Neutrophil (primary cell): ENCODE results near the gene EMILIN2.

Experiments used
- H3K27ac ChIP-seq: fragments of 200-600 bp; sonication (generic); 2 replicates; pipeline ENCODE4 v1.5.1; 2016; ENCODE audit warnings: mild to moderate bottlenecking, moderate library complexity
- H3K27me3 ChIP-seq: fragments of 200-600 bp; sonication (generic); 2 replicates; pipeline ENCODE4 v1.6.0; 2016; ENCODE audit warnings: mild to moderate bottlenecking
- H3K36me3 ChIP-seq: fragments of 200-600 bp; sonication (generic); 2 replicates; pipeline ENCODE4 v1.5.1; 2017
- H3K4me1 ChIP-seq, 2 experiments: fragments of 200-600 bp in 1 of 2; sonication (generic) in 1 of 2; 1 replicate in 1 of 2; 2 replicates in 1 of 2; pipeline versions ENCODE4 v1.5.1 to v1.6.1; 2013 to 2016; ENCODE audit warnings: low read depth in 1 of 2, low read length in 1 of 2, mild to moderate bottlenecking in 1 of 2, moderate library complexity in 1 of 2; ENCODE audit not compliant: control insufficient read depth in 1 of 2, insufficient read depth in 1 of 2
- H3K4me3 ChIP-seq, 2 experiments: fragments of 200-600 bp in 1 of 2; sonication (generic) in 1 of 2; 1 replicate in 1 of 2; 2 replicates in 1 of 2; pipeline ENCODE4 v1.5.1; 2013 to 2016; ENCODE audit warnings: low read depth in 1 of 2, low read length in 1 of 2, mild to moderate bottlenecking in 1 of 2, moderate library complexity in 1 of 2
- H3K9me3 ChIP-seq: fragments of 200-600 bp; sonication (generic); 2 replicates; pipeline ENCODE4 v1.5.1; 2016
- TF ChIP-seq, protein P1 (sequence below): fragments of 200-600 bp; sonication (generic); IDR thresholded peaks from 2 replicates; pipeline ENCODE4 v1.5.1; 2016; ENCODE audit warnings: antibody characterized with exemption

The EMILIN2 gene

DNA sequence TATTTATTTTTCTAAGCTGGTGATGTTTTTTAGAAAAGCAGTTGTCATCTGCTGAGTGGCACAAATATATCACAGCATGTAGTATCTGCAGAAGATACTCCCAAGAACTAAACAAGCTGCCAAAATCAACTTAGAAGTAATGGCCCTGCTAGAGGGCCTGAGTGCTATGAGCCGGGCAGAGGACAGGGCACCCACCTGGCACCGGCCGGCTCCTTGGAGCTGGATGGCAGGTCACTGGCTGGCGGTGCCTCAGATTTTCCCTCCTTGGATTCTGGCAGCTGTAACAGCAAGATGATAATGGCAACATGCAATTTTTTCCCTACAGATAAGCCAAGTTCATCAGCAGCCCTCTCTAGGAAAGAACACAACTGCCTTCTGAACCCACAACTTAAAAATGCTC is 79.7 kb downstream of the EMILIN2 start:
- Histone ChIP-seq H3K27me3 (no peaks in the 10 kb centered on the region), H3K27ac (no peak overlapping the region), H3K36me3 (peaks cover 100% of the 10 kb centered on the region), H3K9me3 (no peaks in the 10 kb centered on the region), H3K4me1 (no peaks in the 10 kb centered on the region), H3K4me3 (no peak overlapping the region)
- TF ChIP-seq, protein P1, sequence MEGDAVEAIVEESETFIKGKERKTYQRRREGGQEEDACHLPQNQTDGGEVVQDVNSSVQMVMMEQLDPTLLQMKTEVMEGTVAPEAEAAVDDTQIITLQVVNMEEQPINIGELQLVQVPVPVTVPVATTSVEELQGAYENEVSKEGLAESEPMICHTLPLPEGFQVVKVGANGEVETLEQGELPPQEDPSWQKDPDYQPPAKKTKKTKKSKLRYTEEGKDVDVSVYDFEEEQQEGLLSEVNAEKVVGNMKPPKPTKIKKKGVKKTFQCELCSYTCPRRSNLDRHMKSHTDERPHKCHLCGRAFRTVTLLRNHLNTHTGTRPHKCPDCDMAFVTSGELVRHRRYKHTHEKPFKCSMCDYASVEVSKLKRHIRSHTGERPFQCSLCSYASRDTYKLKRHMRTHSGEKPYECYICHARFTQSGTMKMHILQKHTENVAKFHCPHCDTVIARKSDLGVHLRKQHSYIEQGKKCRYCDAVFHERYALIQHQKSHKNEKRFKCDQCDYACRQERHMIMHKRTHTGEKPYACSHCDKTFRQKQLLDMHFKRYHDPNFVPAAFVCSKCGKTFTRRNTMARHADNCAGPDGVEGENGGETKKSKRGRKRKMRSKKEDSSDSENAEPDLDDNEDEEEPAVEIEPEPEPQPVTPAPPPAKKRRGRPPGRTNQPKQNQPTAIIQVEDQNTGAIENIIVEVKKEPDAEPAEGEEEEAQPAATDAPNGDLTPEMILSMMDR = no peak

DNA sequence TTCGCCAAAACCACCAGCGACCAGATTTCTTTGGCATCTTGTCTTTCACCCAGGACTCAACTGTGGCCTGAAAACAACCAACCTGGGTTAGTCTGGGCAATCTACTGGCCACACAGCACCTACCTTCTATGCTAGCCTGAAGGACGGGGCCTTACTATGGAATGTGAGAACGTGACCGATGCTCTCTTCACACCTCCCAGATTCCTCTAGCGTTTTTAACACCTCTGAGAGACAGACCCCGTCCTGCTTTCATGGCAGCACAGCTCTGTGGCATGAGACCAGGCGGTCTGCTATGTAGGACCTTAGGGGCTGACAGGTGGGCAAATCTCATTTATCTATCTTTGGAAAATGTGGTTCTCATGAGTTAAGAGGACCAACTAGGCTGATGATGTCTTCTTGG is 80.9 kb downstream of the EMILIN2 start:
- H3K27me3 ChIP-seq = no peaks in the 10 kb centered on the region
- H3K27ac ChIP-seq = no peak overlapping the region
- peaks cover 99% of the 10 kb centered on the region for H3K36me3 ChIP-seq
- TF ChIP-seq, protein P1 = no peak
- H3K9me3 ChIP-seq = no peaks in the 10 kb centered on the region
- no peak overlapping the region for H3K4me3 ChIP-seq
- H3K4me1 ChIP-seq = no peaks in the 10 kb centered on the region

- Histone ChIP-seq H3K36me3 (peaks cover 99% of the 10 kb centered on the region), H3K9me3 (no peaks in the 10 kb centered on the region), H3K27ac (no peak overlapping the region), H3K4me3 (no peak overlapping the region), H3K27me3 (no peaks in the 10 kb centered on the region), H3K4me1 (no peaks in the 10 kb centered on the region)
- TF ChIP-seq, protein P1 = peak; percentile 72
Measured at GRCh38 chr18:2932247-2933181, 85.7 kb downstream of the EMILIN2 start.

GRCh38 chr18:2933995-2934394 is 87.2 kb downstream of the EMILIN2 start:
- H3K36me3 ChIP-seq = peaks cover 99% of the 10 kb centered on the region
- H3K27ac ChIP-seq = no peak overlapping the region

DNA sequence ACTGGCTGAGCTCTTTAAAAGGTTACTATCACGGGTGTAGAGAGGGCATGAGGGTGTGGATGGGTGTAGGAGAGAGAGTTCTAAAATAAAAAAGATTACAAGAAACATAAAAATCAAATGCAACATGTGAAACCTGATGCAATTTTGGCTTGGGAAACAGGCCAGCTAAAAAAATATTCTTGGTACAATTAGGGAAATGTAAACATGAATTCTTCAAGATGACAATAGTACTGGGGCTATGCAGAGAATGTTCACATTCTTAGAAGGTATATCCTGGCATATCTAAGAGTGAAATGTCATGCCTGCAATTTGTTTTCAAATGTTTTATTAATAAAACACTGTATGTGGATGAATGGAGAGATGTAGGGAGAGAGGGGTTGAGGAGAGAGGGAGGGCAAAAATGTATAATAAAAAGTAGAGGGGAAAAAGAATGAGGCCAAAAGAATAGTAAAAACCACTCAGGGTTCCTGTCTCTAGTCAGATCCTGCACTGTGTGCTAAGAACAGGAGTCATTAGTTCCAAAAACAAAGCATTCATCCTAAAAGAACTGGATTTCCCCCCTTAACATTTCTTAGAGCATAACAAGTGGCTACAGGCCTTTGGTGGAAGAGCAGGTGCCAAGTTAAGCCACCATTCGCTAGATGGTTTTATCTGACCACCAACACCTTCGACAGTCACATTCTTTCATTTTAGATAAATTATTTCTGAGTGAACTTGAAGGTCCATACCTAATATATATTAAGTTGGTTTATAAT is 88.8 kb downstream of the EMILIN2 start:
- H3K9me3 ChIP-seq = no peaks in the 10 kb centered on the region
- H3K27me3 ChIP-seq = no peaks in the 10 kb centered on the region
- no peak overlapping the region for H3K4me3 ChIP-seq
- TF ChIP-seq, protein P1 = no peak
- H3K4me1 ChIP-seq = no peaks in the 10 kb centered on the region
- no peak overlapping the region for H3K27ac ChIP-seq
- H3K36me3 ChIP-seq = peaks cover 95% of the 10 kb centered on the region

More at GRCh38 chr18:2933995-2934394, 87.2 kb downstream of the EMILIN2 start:
- H3K4me3 ChIP-seq = no peak overlapping the region
- H3K9me3 ChIP-seq = no peaks in the 10 kb centered on the region
- TF ChIP-seq, protein P1 = no peak
- no peaks in the 10 kb centered on the region for H3K4me1 ChIP-seq
- no peaks in the 10 kb centered on the region for H3K27me3 ChIP-seq
